ENCODE measurements around the gene ARID5B. TPM values are rescaled to one million over a fixed set of nuclear protein-coding genes. Genes with fewer than 3 reads are reported as not detected.

Gene ARID5B
- polyA plus RNA-seq, 1 of the 3 experiments (the other 2 are of a cell fraction) = 10.9 TPM

DNA sequence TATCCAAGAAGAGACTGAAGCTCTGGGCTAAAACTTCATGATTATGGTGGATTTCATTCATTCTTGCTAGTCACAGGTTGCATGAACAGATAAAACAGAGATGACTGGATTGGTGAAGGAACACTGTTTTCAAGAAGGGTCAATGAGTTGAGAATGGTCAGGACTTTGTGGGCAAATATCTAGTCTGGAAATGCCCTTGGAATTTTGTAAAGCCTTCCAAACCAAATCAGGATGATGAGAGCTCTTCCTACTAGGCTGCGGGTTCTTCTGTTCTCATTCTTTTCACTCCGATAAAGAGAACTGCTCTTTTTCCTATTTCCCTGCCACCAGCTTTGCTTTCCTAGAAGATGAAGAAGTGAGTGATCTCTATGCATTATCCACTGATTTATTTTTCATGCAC, 171.4 kb downstream of the ARID5B start (continued):
- TF ChIP-seq, protein P1, sequence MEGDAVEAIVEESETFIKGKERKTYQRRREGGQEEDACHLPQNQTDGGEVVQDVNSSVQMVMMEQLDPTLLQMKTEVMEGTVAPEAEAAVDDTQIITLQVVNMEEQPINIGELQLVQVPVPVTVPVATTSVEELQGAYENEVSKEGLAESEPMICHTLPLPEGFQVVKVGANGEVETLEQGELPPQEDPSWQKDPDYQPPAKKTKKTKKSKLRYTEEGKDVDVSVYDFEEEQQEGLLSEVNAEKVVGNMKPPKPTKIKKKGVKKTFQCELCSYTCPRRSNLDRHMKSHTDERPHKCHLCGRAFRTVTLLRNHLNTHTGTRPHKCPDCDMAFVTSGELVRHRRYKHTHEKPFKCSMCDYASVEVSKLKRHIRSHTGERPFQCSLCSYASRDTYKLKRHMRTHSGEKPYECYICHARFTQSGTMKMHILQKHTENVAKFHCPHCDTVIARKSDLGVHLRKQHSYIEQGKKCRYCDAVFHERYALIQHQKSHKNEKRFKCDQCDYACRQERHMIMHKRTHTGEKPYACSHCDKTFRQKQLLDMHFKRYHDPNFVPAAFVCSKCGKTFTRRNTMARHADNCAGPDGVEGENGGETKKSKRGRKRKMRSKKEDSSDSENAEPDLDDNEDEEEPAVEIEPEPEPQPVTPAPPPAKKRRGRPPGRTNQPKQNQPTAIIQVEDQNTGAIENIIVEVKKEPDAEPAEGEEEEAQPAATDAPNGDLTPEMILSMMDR (IDR thresholded peaks at IDR 0.05) = no peak

GRCh38 chr10:62073429-62073828, 171.9 kb downstream of the ARID5B start:
- H3K27me3 ChIP-seq (ENCODE audit: insufficient read depth) = no peaks in the 10 kb centered on the region
- WGBS (ENCODE audit: low lambda C conversion rate) = 15% methylated on average over 3 of the region's 3 CpGs
- peak overlapping the region; percentile 4; the same call in 1 of the 2 replicates for H3K4me2 ChIP-seq
- peaks cover 18 to 74% of the 10 kb centered on the region in 2 experiments for H3K4me1 ChIP-seq (ENCODE audit: control insufficient read depth in 1 of 2, insufficient read depth in 2 of 2, low read depth in 1 of 2, low read length in 1 of 2)
- H2AFZ ChIP-seq (ENCODE audit: low read depth) = no peak overlapping the region
- CTCF ChIA-PET = interaction anchor here (1.2 kb wide), 1 partner anchor 35 kb away, joined by 3 read pairs; no protein-coding TSS in a partner anchor
- no peaks in the 10 kb centered on the region for H3K9me2 ChIP-seq
- peaks cover 60 to 62% of the 10 kb centered on the region in 2 experiments for H3K36me3 ChIP-seq (replicated peaks in 1 of 2; ENCODE audit: control insufficient read depth in 1 of 2, insufficient read depth in 2 of 2, low read length in 1 of 2)
- TF ChIP-seq PBX3 (IDR thresholded peaks at IDR 0.05) (peak; percentile 87), TCF12 (IDR thresholded peaks at IDR 0.05) (peak; percentile 77), TAF1 (IDR thresholded peaks at IDR 0.05; ENCODE audit: borderline replicate concordance, low read depth, low read length) (no peak), NFIC (IDR thresholded peaks at IDR 0.05; ENCODE audit: borderline replicate concordance) (peak; percentile 32; the same call in 1 of the 2 replicates), RAD21 (IDR thresholded peaks at IDR 0.05; ENCODE audit: low read length) (no peak), EP300 (IDR thresholded peaks at IDR 0.05; ENCODE audit: borderline replicate concordance in 1 of 2, low read depth in 1 of 2, low read length in 1 of 2) (peak; percentile 25 to 67; a peak in 3 of 4 replicates), RFX5 (IDR thresholded peaks at IDR 0.05; ENCODE audit: low read length) (peak; percentile 81), POLR2AphosphoS5 (IDR thresholded peaks at IDR 0.05; ENCODE audit: low read depth, low read length) (peak; percentile 48; the same call in 1 of the 2 replicates), SMC3 (IDR thresholded peaks at IDR 0.05; ENCODE audit: low read depth, low read length) (no peak), JUND (IDR thresholded peaks at IDR 0.05) (peak; percentile 29), FOXM1 (IDR thresholded peaks at IDR 0.05; ENCODE audit: low read depth) (no peak)
- H3K79me2 ChIP-seq (ENCODE audit: insufficient read depth) = peaks cover 71% of the 10 kb centered on the region
- peak overlapping the region; percentile 71 to 87 for H3K27ac ChIP-seq (ENCODE audit: low read depth in 2 of 2, low read length in 1 of 2)
- POLR2A ChIA-PET = interaction anchor here (1.1 kb wide), 1 partner anchor 14 kb away, joined by 3 read pairs; no protein-coding TSS in a partner anchor
- H3K4me3 ChIP-seq (ENCODE audit: low read depth in 2 of 2, low read length in 1 of 2) = no peak overlapping the region
- DNase-seq = peak; percentile 49
- H3F3A ChIP-seq (replicated peaks; ENCODE audit: insufficient read depth) = peaks cover 42% of the 10 kb centered on the region
- no peaks in the 10 kb centered on the region for H4K20me1 ChIP-seq (ENCODE audit: insufficient read depth)
- H3K9me3 ChIP-seq = no peaks in the 10 kb centered on the region
- H3K9ac ChIP-seq = 0 out of 2 replicates have a peak overlapping the region, but pooled peaks have one; percentile 11

DNA sequence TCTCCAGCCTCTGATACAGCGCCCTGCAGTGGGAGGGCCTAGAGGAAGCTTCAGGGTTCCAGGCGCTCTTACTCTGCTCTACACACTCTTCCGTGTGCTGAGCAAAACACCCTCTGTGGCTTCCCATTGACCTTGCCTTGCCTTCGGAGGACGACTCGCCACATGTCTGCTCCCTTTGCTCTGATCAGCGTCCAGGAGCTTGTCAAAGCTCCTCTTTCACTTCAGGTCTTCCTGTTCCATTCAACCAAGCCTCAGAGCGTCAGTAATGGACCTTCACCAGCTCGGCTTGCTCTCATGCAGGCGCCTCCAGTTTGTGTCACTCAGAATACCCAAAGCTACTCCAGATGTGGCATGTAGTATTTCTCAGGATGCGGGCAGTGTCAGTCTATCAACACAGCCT, 173.9 kb downstream of the ARID5B start:
- 92% methylated on average over 11 of the region's 11 CpGs for WGBS (ENCODE audit: low lambda C conversion rate)
- H3K4me3 ChIP-seq (ENCODE audit: low read depth in 2 of 2, low read length in 1 of 2) = no peak overlapping the region
- DNase-seq = no peak
- peaks cover 18 to 64% of the 10 kb centered on the region in 2 experiments for H3K4me1 ChIP-seq (ENCODE audit: control insufficient read depth in 1 of 2, insufficient read depth in 2 of 2, low read depth in 1 of 2, low read length in 1 of 2)
- H3K27me3 ChIP-seq (ENCODE audit: insufficient read depth) = no peaks in the 10 kb centered on the region
- no peaks in the 10 kb centered on the region for H3K9me3 ChIP-seq
- H2AFZ ChIP-seq (ENCODE audit: low read depth) = no peak overlapping the region
- peaks cover 52 to 53% of the 10 kb centered on the region in 2 experiments for H3K36me3 ChIP-seq (replicated peaks in 1 of 2; ENCODE audit: control insufficient read depth in 1 of 2, insufficient read depth in 2 of 2, low read length in 1 of 2)
- H3K4me2 ChIP-seq = no peak overlapping the region
- no peak overlapping the region for H3K9ac ChIP-seq
- H3K9me2 ChIP-seq = no peaks in the 10 kb centered on the region
- CTCF ChIA-PET = interaction anchor here (0.6 to 1.5 kb wide), 5 partner anchors 10 to 276 kb away, joined by 3 to 4 read pairs (median 3); no protein-coding TSS in a partner anchor
- peaks cover 40% of the 10 kb centered on the region for H3F3A ChIP-seq (replicated peaks; ENCODE audit: insufficient read depth)
- POLR2A ChIA-PET = no interaction called here
- H3K27ac ChIP-seq (ENCODE audit: low read depth in 2 of 2, low read length in 1 of 2) = peak overlapping the region in 1 of 2 experiments; percentile 79; a peak in 1 of 4 replicates
- no peaks in the 10 kb centered on the region for H4K20me1 ChIP-seq (ENCODE audit: insufficient read depth)
- H3K79me2 ChIP-seq (ENCODE audit: insufficient read depth) = peaks cover 80% of the 10 kb centered on the region
- TF ChIP-seq FOXM1 (IDR thresholded peaks at IDR 0.05; ENCODE audit: low read depth) (no peak), JUND (IDR thresholded peaks at IDR 0.05) (no peak), FOXJ3 (CRISPR knock-in tag; IDR thresholded peaks at IDR 0.05) (no peak), RCOR1 (IDR thresholded peaks at IDR 0.05; ENCODE audit: low read length) (no peak), MEF2A (IDR thresholded peaks at IDR 0.05; ENCODE audit: borderline replicate concordance, low read depth) (no peak), ELF1 (IDR thresholded peaks at IDR 0.05) (no peak), GABPA (IDR thresholded peaks at IDR 0.05; ENCODE audit: low read depth) (no peak), IRF3 (IDR thresholded peaks at IDR 0.05; ENCODE audit: low read depth, low read length) (no peak), EZH2phosphoT487 (IDR thresholded peaks at IDR 0.05; ENCODE audit: borderline replicate concordance, low read depth) (no peak), SMC3 (IDR thresholded peaks at IDR 0.05; ENCODE audit: low read depth, low read length) (no peak), GATA2 (CRISPR knock-in tag; IDR thresholded peaks at IDR 0.05) (no peak), NRF1 (IDR thresholded peaks at IDR 0.05; ENCODE audit: low read depth, low read length) (no peak)
- TF ChIP-seq, protein P2, sequence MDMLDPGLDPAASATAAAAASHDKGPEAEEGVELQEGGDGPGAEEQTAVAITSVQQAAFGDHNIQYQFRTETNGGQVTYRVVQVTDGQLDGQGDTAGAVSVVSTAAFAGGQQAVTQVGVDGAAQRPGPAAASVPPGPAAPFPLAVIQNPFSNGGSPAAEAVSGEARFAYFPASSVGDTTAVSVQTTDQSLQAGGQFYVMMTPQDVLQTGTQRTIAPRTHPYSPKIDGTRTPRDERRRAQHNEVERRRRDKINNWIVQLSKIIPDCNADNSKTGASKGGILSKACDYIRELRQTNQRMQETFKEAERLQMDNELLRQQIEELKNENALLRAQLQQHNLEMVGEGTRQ (IDR thresholded peaks at IDR 0.05; ENCODE audit: borderline replicate concordance, low read depth, low read length) = no peak
- TF ChIP-seq, protein P3, sequence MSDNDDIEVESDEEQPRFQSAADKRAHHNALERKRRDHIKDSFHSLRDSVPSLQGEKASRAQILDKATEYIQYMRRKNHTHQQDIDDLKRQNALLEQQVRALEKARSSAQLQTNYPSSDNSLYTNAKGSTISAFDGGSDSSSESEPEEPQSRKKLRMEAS (IDR thresholded peaks at IDR 0.05; ENCODE audit: low read depth) = no peak
